Natural killer cell (primary cell): ENCODE data around the gene TRMT13. TPM values are rescaled to one million over a fixed set of nuclear protein-coding genes. Genes with fewer than 3 reads are reported as not detected.

ENCODE experiments used
- ATAC-seq, 3 donors: fragments of 150-1000 bp in 2 of 3; fragments of 200-7000 bp in 1 of 3; cut with Tn5 transposase; 1 replicate in 1 of 3; 2 replicates in 2 of 3; pipeline ENCODE4 v1.10.0; 2021; ENCODE audit warnings: mild to moderate bottlenecking in 2 of 3, moderate library complexity in 2 of 3
- DNase-seq, 2 donors: peaks; one replicate each; pipeline versions ENCODE4 v3.0.0 to v3.0.0-alpha.2; 2013 to 2021; ENCODE audit warnings: mixed read lengths in 1 of 2
- H3K27ac ChIP-seq: one replicate; pipeline ENCODE4 v1.5.1; 2013; ENCODE audit warnings: mild to moderate bottlenecking, low read length
- H3K27me3 ChIP-seq: one replicate; pipeline ENCODE4 v1.6.1; 2013; ENCODE audit warnings: low read length; ENCODE audit not compliant: control insufficient read depth, insufficient read depth
- H3K36me3 ChIP-seq: one replicate; pipeline ENCODE4 v1.6.1; 2013; ENCODE audit warnings: low read length; ENCODE audit not compliant: control insufficient read depth, insufficient read depth
- H3K4me1 ChIP-seq: one replicate; pipeline ENCODE4 v1.6.1; 2013; ENCODE audit warnings: low read length; ENCODE audit not compliant: control insufficient read depth, insufficient read depth
- H3K4me3 ChIP-seq: one replicate; pipeline ENCODE4 v1.5.1; 2013; ENCODE audit warnings: low read length
- H3K9me3 ChIP-seq: one replicate; pipeline ENCODE4 v1.6.1; 2013; ENCODE audit warnings: low read length; ENCODE audit not compliant: control insufficient read depth, insufficient read depth
- H3K27ac Mint-ChIP-seq, 2 donors: one replicate each; pipeline ENCODE4 v1.8.0; 2022; ENCODE audit warnings: mild to moderate bottlenecking in 2 of 2, mixed read lengths in 2 of 2, moderate library complexity in 1 of 2
- H3K27me3 Mint-ChIP-seq, 2 donors: one replicate each; pipeline ENCODE4 v1.8.0; 2022; ENCODE audit warnings: low read depth in 2 of 2, mixed read lengths in 2 of 2
- H3K36me3 Mint-ChIP-seq: one replicate; pipeline ENCODE4 v1.8.0; 2022; ENCODE audit warnings: mixed read lengths
- H3K4me1 Mint-ChIP-seq, 2 donors: one replicate each; pipeline ENCODE4 v1.8.0; 2022; ENCODE audit warnings: mixed read lengths in 2 of 2
- H3K4me3 Mint-ChIP-seq: one replicate; pipeline ENCODE4 v1.8.0; 2022; ENCODE audit warnings: mild to moderate bottlenecking, moderate library complexity, mixed read lengths
- H3K9me3 Mint-ChIP-seq, 2 donors: one replicate each; pipeline ENCODE4 v1.8.0; 2022; ENCODE audit warnings: mixed read lengths in 2 of 2
- CTCF ChIP-seq: fragments of 200-600 bp; IDR thresholded peaks from one replicate; pipeline ENCODE4 v1.8.0; 2022; ENCODE audit warnings: antibody characterized with exemption
- WGBS: methylation state at CpG from one replicate; pipeline ENCODE4 v1.1.7; 2013; ENCODE audit warnings: missing lambda C conversion rate; ENCODE audit not compliant: insufficient coverage; 5-methylcytosine and 5-hydroxymethylcytosine counted together
- intact Hi-C: fragments of 100-400 bp; cut with micrococcal nuclease; formaldehyde crosslinking; loops from one replicate; pipeline ENCODE4 v1.14.2; 2022
- total RNA-seq, 4 donors: library from RNA; stranded (reverse); fragments of 120-200 nt in 1 of 4; gene quantifications; one replicate each; pipeline versions ENCODE4 v1.2.3 to v1.2.4, GENCODE V29; 2013 to 2022

Gene TRMT13
- 10 to 100 TPM; 12.7 to 22.3 (median 13.4) TPM for total RNA-seq
- 47.2 TPM for total RNA-seq (2013)

- under 1% methylated on average over 57 of the region's 57 CpGs for WGBS
- Mint-ChIP-seq H3K27ac (peak within 1 kb of the TSS; percentile 92 to 93), H3K4me3 (peak within 1 kb of the TSS; percentile 97), H3K9me3 (no peaks in the 10 kb centered on the region), H3K27me3 (no peaks in the 10 kb centered on the region), H3K36me3 (peaks cover 4% of the 10 kb centered on the region), H3K4me1 (peaks cover 21 to 32% of the 10 kb centered on the region in 2 donors)
- Histone ChIP-seq H3K4me1 (peaks cover 10% of the 10 kb centered on the region), H3K9me3 (no peaks in the 10 kb centered on the region), H3K27ac (peak within 1 kb of the TSS; percentile 62), H3K4me3 (peak within 1 kb of the TSS; percentile 85), H3K36me3 (peaks cover 16% of the 10 kb centered on the region), H3K27me3 (no peaks in the 10 kb centered on the region)
- TF ChIP-seq CTCF: no peak
- intact Hi-C loops: loop anchor here (1.0 to 5.0 kb wide), 8 partner anchors 94 to 764 kb away; partner anchors contain the start of genes AGL, CDC14A, DBT and RTCA
- DNase-seq (peak; percentile 88 to 97), ATAC-seq (peak; percentile 96 to 99 (median 97))
These were observed at the start of gene TRMT13, which contains the start of gene SASS6 for GRCh38 chr1:100132566-100133477. TSS of gene TRMT13 (plus strand) at chr1:100133163. CDS start at chr1:100133169, 6 bp downstream. TSS of gene SASS6 (minus strand) at chr1:100132930. CDS start at chr1:100132814, 116 bp downstream.

- H3K4me3 ChIP-seq: no peak overlapping the region
- Mint-ChIP-seq H3K9me3 (no peaks in the 10 kb centered on the region), H3K4me1 (no peaks in the 10 kb centered on the region), H3K4me3 (no peak overlapping the region), H3K36me3 (no peaks in the 10 kb centered on the region), H3K27me3 (no peaks in the 10 kb centered on the region), H3K27ac (no peak overlapping the region)
- intact Hi-C loops: no loop called here
- no peaks in the 10 kb centered on the region for H3K4me1 ChIP-seq
- H3K27ac ChIP-seq: no peak overlapping the region
- DNase-seq (no peak), ATAC-seq (no peak)
- no peaks in the 10 kb centered on the region for H3K27me3 ChIP-seq
- peaks cover 27% of the 10 kb centered on the region for H3K36me3 ChIP-seq
- no peaks in the 10 kb centered on the region for H3K9me3 ChIP-seq
- no CpG with 5 or more reads among the region's 1 CpG for WGBS
- no peak for TF ChIP-seq CTCF
These were observed 45.6 kb upstream of the TRMT13 start for GRCh38 chr1:100087396-100087795.

- H3K27ac ChIP-seq: no peak overlapping the region
- no peaks in the 10 kb centered on the region for H3K9me3 ChIP-seq
- no peaks in the 10 kb centered on the region for H3K27me3 Mint-ChIP-seq
- no peaks in the 10 kb centered on the region for H3K36me3 Mint-ChIP-seq
- H3K4me3 ChIP-seq: no peak overlapping the region
- no peaks in the 10 kb centered on the region for H3K4me1 Mint-ChIP-seq
- TF ChIP-seq CTCF: no peak
- H3K9me3 Mint-ChIP-seq: no peaks in the 10 kb centered on the region
- H3K27me3 ChIP-seq: no peaks in the 10 kb centered on the region
- intact Hi-C loops: no loop called here
- H3K4me1 ChIP-seq: no peaks in the 10 kb centered on the region
- H3K27ac Mint-ChIP-seq: peak overlapping the region in 1 of 2 donors; percentile 2
- peaks cover 17% of the 10 kb centered on the region for H3K36me3 ChIP-seq
- no CpG with 5 or more reads among the region's 1 CpG for WGBS
- DNase-seq (no peak), ATAC-seq (no peak)
- H3K4me3 Mint-ChIP-seq: no peak overlapping the region
These were observed 43.9 kb upstream of the TRMT13 start for GRCh38 chr1:100089082-100089481.
